SK-N-SH treated with all-trans-retinoic acid at 6 μM for 48 hours (cell line): Measurements from ENCODE around the gene USP40.

ENCODE experiments used
- ATAC-seq: fragments of 200-7000 bp; cut with Tn5 transposase; 3 replicates; pipeline ENCODE4 v1.9.1; 2020; ENCODE audit warnings: mild to moderate bottlenecking, moderate library complexity
- ARNTL ChIP-seq: fragments of 450-650 bp; formaldehyde crosslinking; IDR thresholded peaks from 2 replicates; pipeline ENCODE4 v1.5.0; 2020; ENCODE audit warnings: low read depth, mild to moderate bottlenecking, moderate library complexity, borderline replicate concordance
- BACH2 ChIP-seq: fragments of 250-450 bp; sonication (Bioruptor Pico); IDR thresholded peaks from 2 replicates; pipeline ENCODE4 v1.9.0; 2021; ENCODE audit warnings: mild to moderate bottlenecking, borderline replicate concordance
- CREB5 ChIP-seq: fragments of 250-450 bp; sonication (Bioruptor Pico); IDR thresholded peaks from 2 replicates; pipeline ENCODE4 v1.5.1; 2020; ENCODE audit warnings: low read depth, mild to moderate bottlenecking, moderate library complexity
- CSDC2 ChIP-seq: fragments of 250-450 bp; sonication (Bioruptor Pico); IDR thresholded peaks from 2 replicates; pipeline ENCODE4 v1.5.0; 2020; ENCODE audit warnings: mild to moderate bottlenecking, moderate library complexity
- CSRNP3 ChIP-seq: fragments of 250-450 bp; sonication (Bioruptor Pico); IDR thresholded peaks from 2 replicates; pipeline ENCODE4 v1.5.1; 2021; ENCODE audit warnings: mild to moderate bottlenecking, moderate library complexity
- ESRRG ChIP-seq: fragments of 250-450 bp; sonication (Bioruptor Pico); IDR thresholded peaks from 2 replicates; pipeline ENCODE4 v1.6.1; 2021; ENCODE audit warnings: mild to moderate bottlenecking
- GLIS3 ChIP-seq: fragments of 250-450 bp; sonication (Bioruptor Pico); IDR thresholded peaks from 2 replicates; pipeline ENCODE4 v1.5.0; 2020; ENCODE audit warnings: mild to moderate bottlenecking, moderate library complexity
- ISL1 ChIP-seq: fragments of 250-450 bp; sonication (Bioruptor Pico); IDR thresholded peaks from 2 replicates; pipeline ENCODE4 v2.1.2; 2022; ENCODE audit warnings: mild to moderate bottlenecking, moderate library complexity
- OSR1 ChIP-seq: fragments of 250-450 bp; sonication (Bioruptor Pico); IDR thresholded peaks from 2 replicates; pipeline ENCODE4 v1.8.0; 2022; ENCODE audit warnings: moderate library complexity, mild to moderate bottlenecking, inconsistent platforms
- PATZ1 ChIP-seq: fragments of 250-450 bp; sonication (Bioruptor Pico); IDR thresholded peaks from 2 replicates; pipeline ENCODE4 v1.8.0; 2020; ENCODE audit warnings: mild to moderate bottlenecking, moderate library complexity, borderline replicate concordance
- POU6F1 ChIP-seq: fragments of 250-450 bp; sonication (Bioruptor Pico); IDR thresholded peaks from 2 replicates; pipeline ENCODE4 v1.8.0; 2021; ENCODE audit warnings: low read depth, mild to moderate bottlenecking, moderate library complexity, borderline replicate concordance
- PPARA ChIP-seq: fragments of 250-450 bp; sonication (Bioruptor Pico); IDR thresholded peaks from 2 replicates; pipeline ENCODE4 v1.5.0; 2020; ENCODE audit warnings: mild to moderate bottlenecking, borderline replicate concordance
- RARB ChIP-seq: fragments of 250-450 bp; sonication (Bioruptor Pico); IDR thresholded peaks from 2 replicates; pipeline ENCODE4 v1.8.0; 2021; ENCODE audit warnings: mild to moderate bottlenecking, moderate library complexity
- SNAI2 ChIP-seq: fragments of 250-450 bp; sonication (Bioruptor Pico); IDR thresholded peaks from 2 replicates; pipeline ENCODE4 v1.5.0; 2020; ENCODE audit warnings: mild to moderate bottlenecking, moderate library complexity
- TOX ChIP-seq: fragments of 250-450 bp; sonication (Bioruptor Pico); IDR thresholded peaks from 2 replicates; pipeline ENCODE4 v1.8.0; 2021; ENCODE audit warnings: mild to moderate bottlenecking, moderate library complexity, borderline replicate concordance
- TSHZ2 ChIP-seq: fragments of 250-450 bp; sonication (Bioruptor Pico); IDR thresholded peaks from 2 replicates; pipeline ENCODE4 v1.5.0; 2020; ENCODE audit warnings: mild to moderate bottlenecking, moderate library complexity
- ZC3H10 ChIP-seq: fragments of 250-450 bp; sonication (Bioruptor Pico); IDR thresholded peaks from 2 replicates; pipeline ENCODE4 v1.5.1; 2021; ENCODE audit warnings: mild to moderate bottlenecking, moderate library complexity
- ZFP3 ChIP-seq: fragments of 250-450 bp; sonication (Bioruptor Pico); IDR thresholded peaks from 2 replicates; pipeline ENCODE4 v1.5.0; 2020; ENCODE audit warnings: mild to moderate bottlenecking, moderate library complexity
- ZFP30 ChIP-seq: fragments of 450-650 bp; formaldehyde crosslinking; IDR thresholded peaks from 2 replicates; pipeline ENCODE4 v1.5.0; 2022; ENCODE audit warnings: mild to moderate bottlenecking, moderate library complexity
- ZNF565 ChIP-seq: fragments of 450-650 bp; formaldehyde crosslinking; conservative IDR thresholded peaks from 2 replicates; pipeline ENCODE4 v1.5.0; 2020; ENCODE audit warnings: low read depth, mild to moderate bottlenecking, moderate library complexity
- ZNF8 ChIP-seq: fragments of 450-650 bp; formaldehyde crosslinking; IDR thresholded peaks from 2 replicates; pipeline ENCODE4 v1.5.0; 2020; ENCODE audit warnings: mild to moderate bottlenecking, moderate library complexity

Gene USP40

GRCh38 chr2:233466991-233467603, 99.5 kb downstream of the USP40 start:
- no peak for ATAC-seq
- TF ChIP-seq BACH2 (CRISPR knock-in tag) (no peak), ISL1 (no peak), POU6F1 (no peak), ARNTL (no peak), ZFP30 (CRISPR knock-in tag) (no peak), TOX (no peak), RARB (CRISPR knock-in tag) (no peak), OSR1 (no peak), ZC3H10 (CRISPR knock-in tag) (no peak), TSHZ2 (no peak), GLIS3 (no peak)
- TF ChIP-seq, all 23 proteins: peak for 0

GRCh38 chr2:233464531-233465240, 101.9 kb downstream of the USP40 start:
- TF ChIP-seq ZC3H10 (CRISPR knock-in tag): no peak
- TF ChIP-seq CSDC2: no peak
- no peak for TF ChIP-seq ZFP3
- no peak for TF ChIP-seq BACH2 (CRISPR knock-in tag)
- TF ChIP-seq SNAI2 (CRISPR knock-in tag): no peak
- TF ChIP-seq PPARA (CRISPR knock-in tag): no peak
- TF ChIP-seq ZNF8 (CRISPR knock-in tag): no peak
- TF ChIP-seq GLIS3: no peak
- no peak for TF ChIP-seq PATZ1 (CRISPR knock-in tag)
- TF ChIP-seq OSR1: no peak
- no peak for TF ChIP-seq ISL1
- TF ChIP-seq ARNTL: no peak
- no peak for TF ChIP-seq ZFP30 (CRISPR knock-in tag)
- TF ChIP-seq ZNF565: no peak
- TF ChIP-seq, all 23 proteins: peak for 0
- ATAC-seq: no peak

GRCh38 chr2:233464056-233464455, 102.5 kb downstream of the USP40 start:
- no peak for ATAC-seq
- TF ChIP-seq ESRRG (CRISPR knock-in tag) (no peak), ISL1 (no peak), SNAI2 (CRISPR knock-in tag) (no peak), PPARA (CRISPR knock-in tag) (no peak), ARNTL (no peak), PATZ1 (CRISPR knock-in tag) (no peak), BACH2 (CRISPR knock-in tag) (no peak), CSRNP3 (CRISPR knock-in tag) (no peak), ZC3H10 (CRISPR knock-in tag) (no peak), OSR1 (no peak), CREB5 (no peak), POU6F1 (no peak)
